ENCODE measurements around the gene VSTM2L.

Gene VSTM2L

DNA sequence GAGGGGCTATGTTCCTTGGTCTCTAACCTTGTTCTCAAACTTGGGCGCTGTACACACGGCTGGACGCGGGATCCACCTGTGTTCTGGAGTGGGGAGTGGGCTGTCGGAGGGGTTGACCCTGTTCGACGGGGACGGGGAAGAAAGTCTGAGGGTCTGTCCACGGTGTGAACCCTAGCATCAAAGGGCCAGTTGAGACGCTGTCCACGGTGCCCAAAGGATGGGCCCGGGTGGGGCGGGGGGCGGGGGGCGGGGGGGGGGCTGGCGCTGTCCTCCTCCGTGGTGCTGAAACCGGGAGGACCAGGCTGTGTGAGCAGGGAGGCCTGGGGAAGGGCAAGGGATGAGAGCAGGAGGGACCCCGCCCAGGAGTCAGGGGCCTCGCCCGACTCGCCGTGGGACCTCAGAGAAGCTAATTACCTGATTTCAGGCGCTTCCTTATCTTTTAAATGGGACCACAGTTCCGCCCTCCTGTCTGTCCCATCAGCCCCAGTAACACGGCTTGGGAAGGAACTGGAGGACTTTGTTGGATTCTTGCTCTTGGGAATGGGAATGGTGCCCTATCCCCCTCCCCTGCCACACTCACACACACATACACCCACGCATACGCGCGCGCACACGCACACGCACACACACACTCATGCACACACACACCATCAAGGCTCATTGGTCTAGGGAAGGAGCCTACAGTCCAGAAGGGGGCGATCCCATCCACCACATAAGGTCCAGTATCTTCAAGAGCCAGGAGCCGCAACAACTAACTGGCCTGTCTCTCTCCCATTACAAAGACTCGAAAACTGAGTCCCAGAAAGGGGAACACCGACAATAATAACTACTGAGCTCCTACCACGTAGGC is 1.0 kb upstream of the VSTM2L start:
- peak; percentile 78 for DNase-seq

DNA sequence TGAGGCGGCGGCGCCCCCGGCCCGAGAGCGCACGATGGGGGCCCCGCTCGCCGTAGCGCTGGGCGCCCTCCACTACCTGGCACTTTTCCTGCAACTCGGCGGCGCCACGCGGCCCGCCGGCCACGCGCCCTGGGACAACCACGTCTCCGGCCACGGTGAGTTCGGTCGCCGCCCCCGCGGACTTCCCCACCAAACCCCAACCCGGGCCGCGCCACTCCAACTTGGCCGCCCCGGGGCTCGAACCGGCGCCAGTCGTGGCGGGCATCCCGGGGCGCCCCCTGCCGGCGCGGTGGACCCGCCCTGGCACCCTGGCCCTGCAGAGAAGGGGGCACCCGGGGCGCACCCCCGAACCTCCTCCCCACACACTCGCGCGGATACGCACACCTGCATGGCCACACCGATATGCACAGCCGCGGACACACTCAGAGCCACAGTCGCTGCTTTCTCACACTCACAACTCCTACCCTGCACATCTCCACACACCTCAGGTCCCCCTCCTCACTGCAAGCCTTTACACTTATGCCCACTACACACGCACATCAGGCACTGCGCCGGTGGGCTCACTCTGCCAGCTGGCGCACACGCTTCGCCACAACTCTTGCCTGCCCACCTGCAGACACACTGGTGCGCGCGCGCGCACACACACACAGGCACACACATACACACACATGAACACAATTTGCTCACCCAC is 535 bp downstream of the VSTM2L start:
- DNase-seq: no peak

DNA sequence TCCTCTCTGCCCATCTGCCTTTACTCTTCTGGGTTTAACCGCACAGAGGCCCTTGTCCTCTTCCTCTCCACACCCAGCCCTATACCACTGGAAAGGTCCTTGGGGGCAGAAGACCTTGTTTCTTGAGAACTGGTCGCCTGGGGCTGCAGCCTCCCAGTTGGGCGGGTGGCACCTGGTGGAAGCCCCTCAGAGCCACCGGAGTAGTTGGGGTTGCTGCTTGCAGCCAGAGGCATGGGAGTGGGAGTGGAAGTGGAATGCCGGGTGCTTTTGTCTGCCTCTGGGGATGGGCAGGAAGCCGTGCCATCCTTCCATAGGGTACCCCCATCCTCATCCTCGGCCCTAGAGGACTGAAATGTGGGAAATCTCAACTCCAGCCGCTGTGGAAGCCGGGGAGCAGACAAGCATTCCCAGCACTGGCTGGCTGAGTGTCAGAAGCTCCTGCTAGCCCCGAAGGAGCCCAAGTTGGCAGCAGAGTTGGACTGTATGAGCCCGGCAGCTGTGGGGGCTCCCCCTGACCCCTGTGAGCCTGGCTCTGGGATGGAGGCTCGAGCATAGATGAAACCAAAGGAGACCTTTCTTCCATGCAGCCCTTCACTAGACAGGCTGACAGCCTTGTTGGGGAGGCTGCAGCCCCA is 1.2 kb downstream of the VSTM2L start:
- DNase-seq: no peak

DNA sequence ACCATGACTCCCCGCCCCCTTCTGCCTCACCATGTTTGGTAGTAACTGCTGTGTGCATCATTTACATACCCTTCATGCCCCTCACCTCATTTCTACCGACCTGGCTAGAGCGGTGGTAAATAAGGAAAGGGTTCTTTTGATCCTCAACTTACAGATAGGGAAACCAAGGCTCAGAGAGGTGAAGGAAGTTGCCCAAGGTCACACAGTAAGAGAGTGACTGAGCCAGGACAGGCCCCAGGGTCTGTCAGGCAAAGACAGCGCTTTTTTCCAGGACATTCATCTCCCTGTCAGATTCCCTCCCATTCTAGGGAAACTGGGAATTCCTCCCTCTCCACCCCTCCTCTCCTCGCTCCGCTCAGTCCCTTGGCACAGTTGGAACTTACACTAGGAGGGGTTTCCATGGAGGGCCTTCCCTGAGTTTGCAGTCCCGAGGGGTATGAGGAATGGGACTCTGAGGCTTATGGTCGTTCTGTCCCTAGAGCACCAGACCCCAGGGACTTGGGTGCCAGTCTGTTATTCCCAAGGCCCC is 2.0 kb downstream of the VSTM2L start:
- no peak for DNase-seq

DNA sequence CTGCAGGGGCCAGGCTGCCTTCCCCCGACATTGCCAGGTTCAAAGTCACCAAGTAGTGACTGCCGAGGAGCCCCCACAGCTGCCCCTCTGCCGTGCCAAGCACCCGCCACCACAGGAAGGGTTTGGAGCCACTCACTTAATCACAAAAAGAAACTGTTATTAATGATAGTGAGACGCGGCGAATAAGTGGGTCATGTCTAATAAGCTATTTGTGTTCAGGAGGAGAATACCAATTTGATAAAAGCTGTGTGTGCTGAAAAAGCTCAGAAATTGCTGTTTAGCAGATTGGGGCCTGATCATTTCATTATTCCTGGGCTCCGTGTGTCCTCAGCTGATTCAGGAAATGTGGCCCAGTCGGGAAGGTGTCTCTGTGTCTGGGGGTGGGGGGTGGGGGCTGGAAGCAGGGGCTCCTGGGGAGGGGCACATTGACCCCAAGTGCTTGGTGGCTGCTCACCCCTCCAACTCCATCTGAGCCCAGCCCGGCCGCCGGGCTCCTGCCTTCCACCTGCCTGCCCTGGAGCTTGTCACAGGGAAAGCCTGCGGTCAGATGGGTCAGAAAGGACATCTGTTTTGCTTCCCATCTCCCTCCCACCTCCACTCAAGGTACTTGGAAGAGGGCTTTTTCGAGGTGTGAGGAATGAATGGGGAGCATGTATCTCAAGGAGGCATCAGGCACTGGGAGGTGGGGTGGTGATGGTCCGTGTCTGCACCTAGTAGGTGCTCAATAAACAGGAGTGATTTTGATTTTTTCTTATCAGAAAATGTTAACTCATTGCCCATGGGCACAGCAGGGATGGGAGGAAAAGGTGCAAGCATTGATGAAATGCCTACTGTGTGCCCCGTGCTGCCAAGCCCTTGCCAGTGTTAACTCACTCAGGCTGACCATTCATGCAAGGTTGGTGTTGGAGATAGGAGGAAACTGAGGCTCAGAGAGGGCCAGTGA is 3.0 kb downstream of the VSTM2L start:
- DNase-seq: no peak

DNA sequence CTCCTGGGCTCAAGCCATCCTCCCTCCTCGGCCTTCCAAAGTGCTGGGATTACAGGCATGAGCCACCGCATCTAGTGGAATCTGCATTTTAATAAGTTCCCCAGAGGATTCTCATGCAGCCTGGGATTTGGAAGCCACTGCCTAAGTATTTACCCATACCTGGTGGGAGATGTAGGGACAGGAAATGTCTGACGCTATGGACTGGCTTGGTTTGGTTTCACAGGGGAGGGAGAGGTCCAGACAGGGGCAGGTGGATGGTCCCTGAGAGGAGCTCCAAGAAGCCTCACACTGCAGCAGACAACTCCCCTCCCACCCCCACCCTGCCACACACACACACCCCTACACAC is 4.4 kb downstream of the VSTM2L start:
- DNase-seq: no peak

DNA sequence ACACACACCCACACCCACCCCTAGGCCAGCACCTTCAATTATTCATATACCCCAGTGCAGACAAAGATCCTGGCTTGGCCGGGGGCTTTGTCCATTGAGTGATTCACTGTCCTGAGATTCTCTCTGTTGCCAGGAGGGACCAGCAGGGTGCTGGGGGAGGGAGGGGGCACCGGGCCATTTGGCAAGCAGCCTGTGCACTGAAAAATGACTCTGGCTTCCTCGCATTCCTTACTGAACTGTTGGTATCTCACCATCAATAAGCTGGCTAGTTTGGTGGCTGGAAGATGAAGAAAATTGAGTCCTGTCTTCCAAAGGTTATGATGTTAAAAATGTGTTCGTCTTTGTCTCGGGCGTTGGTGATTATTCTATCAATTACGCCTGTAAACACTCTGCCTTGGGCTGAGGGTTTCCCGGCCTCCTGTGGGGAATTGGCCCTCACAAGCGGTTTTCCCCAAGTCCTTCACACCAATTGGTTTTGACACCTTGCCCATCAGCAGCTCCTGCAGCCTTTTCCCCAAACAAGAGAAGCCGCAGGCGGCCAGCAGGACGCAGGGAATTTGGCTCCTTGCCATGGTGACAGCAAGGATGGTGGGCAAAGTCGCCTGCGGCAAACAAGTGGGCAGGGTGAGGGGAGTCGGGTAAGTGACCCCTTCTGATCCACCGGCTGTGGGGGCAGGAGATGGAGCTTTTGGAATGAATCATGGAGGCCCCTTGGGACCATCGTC is 4.9 kb downstream of the VSTM2L start:
- no peak for DNase-seq

DNA sequence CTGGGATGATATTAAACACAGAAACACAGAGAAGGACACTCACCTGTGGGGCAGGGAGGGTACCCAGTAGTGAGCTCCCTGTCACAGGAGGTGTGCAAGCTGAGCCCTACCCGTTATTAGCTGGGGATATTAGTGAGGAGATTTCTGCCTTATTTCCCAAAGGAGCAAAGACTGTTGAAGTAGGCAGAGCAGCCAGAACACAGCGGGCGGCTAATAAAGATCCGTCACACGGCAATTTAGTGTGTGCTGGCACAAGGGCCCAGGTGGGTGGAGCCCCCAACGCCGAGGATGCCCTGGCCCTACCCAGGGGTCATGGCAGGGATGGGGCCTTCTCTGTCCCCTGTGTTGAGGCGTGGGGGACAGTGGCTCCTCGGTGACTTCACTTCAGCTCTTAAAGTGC is 8.3 kb downstream of the VSTM2L start:
- no peak for DNase-seq

DNA sequence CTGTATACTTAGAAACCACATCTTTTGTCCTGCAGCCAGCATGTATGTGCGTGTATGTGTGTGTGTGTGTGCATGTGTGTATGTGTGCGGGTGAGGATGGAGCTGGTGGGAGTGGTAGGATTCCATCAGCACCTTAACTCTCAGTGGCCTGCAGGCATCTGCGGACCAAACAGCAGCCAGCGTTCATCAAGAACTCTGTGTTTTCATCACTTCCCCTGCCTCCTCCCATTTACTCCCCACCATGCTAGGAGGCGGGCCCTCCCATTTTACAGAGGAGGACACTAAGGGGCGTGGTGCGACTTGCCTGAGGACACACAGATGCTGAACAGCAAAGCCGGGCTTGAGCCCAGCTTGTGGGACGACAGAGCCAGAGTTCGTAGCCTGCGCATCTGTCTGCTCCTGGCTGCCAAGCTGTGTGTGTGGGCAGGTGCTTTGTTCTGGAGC is 8.9 kb downstream of the VSTM2L start:
- DNase-seq: peak; percentile 80

DNA sequence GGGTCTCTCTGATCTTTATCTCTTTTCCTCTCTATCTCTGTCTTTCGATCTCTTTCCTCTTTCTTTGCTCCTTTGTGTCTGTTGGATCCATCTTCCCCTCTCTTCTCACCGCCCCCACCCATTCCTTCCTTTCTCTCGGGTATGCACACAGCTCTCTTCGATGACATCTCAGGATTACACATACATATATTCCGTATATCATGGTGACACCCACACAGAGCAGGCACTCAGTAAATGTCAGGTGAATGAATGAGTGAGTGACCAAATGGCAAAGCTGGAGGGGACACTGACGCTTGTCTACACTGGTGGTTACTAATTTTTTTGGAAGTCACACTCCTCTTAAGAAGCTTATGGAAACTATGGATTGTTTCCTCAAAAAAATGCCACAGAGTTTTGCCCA is 9.9 kb downstream of the VSTM2L start:
- DNase-seq: no peak

DNA sequence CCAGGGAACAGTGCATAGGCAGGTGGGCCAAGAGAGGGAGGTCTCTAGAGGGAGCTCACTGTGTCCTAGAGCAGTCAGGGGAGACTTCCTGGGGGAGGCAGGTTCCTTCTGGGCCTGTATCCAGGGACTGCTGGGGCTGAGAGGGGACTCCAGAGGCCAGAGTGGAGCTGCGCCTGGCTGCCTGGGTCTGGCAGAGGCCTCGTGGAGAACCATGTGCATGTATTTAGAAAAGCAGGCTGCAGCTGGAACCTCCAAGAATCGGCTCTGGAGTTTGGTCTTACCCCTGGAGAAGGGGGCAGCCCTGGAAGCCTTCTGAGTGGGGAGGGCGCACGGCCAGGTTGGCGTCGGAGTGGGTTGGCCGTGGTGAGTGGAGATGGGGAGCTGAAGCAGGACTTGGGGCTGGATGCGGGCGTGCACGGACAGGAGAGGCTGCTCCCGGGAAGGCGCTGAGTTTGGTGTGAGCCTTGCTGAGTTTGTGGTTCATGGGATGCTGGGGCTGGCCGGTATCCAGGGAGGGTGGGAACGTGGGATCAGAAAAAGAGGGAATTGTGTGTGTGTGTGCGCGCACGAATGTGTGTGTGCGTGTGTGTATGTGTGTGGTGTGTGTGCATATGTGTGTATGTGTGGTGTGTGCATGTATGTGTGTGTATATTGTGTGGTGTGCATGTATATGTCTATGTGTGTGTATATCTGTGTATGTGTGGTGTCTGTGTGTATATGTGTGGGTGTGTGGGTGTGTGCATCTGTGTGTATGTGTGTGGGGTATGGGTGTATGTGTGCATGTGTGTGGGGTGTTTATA is 10.8 kb downstream of the VSTM2L start:
- DNase-seq: peak; percentile 57

DNA sequence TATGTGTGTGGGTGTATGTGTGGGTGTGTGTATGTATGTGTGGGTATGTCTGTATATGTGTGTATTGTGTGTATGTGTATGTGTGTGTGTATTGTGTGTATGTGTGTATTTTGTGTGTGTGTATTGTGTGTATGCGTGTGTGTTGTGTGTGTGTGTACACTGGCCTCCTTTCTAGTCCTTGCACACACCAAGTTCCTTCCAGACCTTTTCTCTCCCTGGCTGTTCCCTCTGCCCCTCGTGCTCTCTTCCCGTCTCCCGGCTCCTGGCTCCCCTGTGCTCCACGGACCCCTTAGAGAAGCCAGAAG is 11.4 kb downstream of the VSTM2L start:
- DNase-seq: no peak

DNA sequence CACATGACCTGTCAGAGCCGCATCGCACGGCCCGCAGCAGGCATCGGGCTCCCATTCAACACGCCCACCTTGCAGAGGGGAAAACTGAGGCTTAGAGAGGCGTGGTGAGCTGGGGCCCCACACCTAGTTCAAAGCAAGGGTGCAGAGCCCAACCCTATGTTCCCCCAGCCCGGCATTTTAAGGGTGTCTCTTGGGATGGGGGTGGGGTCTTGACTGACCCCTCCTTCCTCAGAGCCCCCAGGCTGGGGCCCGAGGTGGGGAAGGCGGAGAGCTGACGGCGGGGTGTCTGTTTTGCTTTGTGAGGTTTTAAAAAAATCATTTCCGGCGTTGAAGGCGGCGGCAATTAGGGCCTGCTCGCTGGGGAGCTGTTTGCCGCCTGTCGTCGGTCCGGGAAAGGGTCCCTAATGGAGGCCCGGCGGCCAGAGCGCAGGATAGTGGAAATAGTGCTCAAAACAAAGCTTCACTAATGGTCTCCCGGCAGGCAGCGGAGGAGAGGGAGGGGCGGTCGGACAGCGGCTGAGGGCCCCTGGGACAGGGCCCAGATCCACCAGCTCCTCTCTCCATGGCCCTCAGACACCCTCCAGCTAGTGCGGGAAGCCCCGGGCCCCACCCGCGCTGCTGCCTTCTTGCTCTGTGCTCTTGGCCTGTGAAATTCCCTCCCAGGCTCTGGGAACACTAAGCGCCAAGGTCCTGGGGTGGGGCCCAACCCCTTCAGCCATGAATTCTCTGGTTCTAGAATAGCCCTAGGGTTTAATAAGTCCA is 11.9 kb downstream of the VSTM2L start:
- DNase-seq: peak; percentile 60

DNA sequence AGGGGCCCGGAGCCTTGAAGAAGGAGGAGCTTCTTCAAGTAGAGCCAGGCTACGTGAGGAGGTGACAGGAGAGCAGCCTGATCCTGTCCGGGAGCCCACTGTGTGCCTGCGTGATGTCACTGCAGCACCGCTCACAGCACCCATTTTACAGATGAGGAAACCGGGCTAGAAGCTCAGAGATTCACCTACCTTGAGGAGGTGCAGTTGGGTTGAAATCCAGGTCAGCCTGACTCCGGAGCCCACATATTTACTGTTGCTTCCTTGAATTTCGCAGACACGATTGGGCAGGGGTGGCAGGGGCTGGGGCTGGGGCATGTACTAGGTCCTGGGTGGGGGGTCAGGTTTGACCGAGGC is 12.5 kb downstream of the VSTM2L start:
- DNase-seq: no peak

DNA sequence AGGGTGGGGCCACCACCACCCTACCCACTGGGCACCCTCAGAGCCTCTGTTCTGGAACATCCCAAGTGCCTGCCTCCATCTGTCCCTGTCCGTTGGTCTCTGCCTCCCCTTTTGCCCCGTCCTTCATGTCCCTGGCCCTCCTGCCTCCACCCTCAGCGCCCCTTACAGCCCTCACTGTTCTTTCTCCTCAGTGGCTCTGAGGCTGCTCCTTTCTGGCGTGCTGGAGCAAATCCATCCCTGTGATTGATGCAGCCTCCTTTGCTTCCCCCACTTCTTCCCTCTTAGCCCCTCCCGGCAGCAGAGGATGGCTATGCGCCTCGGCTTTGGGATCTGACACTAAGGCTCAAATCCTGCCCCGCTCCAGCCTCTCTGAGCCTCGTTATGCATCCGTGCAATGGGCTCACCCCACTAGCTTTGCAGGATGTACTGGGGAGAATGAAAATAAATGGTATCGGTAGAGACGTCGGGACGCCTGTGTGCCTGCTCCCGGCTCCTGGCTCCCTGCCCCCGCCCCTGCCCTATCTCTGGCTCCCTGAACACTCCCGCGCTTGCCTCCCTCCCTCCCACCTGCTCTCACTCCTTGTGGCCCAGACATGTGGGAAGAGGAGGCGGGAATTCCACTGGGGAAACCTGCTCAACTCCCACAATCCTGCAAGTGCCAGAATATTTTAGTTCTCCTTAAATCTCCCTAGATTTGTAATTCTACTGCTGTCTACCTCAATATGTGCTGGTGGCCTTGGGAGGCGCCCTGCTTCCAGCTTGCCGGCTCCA is 13.1 kb downstream of the VSTM2L start:
- DNase-seq: no peak

DNA sequence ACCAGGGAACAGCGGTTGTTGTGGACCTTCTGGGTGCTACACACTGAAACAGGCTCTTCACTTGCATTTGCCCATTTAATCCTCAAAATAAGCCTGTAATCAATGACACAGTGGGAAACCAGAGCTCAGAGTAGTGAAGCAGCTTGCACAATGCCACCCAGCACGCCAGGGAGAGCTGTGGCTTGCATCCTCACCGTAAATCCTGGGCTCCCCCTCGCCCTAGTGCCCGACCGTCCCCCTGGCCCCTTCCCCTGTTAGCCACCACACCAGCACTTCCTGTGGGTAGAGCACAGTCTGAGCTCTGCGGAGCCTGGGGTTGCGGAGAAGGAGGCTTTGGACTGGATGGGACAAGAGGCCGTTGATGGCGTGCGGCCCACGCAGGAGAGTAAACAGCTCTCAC is 14.5 kb downstream of the VSTM2L start:
- no peak for DNase-seq

DNA sequence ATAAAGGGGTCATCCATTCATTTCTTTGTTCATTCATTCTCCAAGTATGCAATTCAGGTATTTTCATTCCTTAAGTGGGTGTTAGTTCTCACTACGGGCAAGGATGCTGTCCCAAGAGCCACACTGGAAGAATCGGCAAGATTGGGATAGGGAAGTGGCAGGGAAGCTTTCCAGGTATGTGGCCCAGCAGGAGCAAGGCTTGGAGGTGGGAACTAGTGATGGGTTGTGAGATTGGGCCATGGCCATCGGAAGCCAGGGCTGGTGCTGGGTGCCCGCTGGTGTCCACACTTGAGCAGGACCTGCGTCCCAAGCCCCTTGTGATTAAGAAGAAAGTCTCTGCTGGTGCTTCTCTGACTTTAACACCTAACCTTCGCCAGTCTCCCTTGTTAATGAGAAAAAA is 15.1 kb downstream of the VSTM2L start:
- no peak for DNase-seq

DNA sequence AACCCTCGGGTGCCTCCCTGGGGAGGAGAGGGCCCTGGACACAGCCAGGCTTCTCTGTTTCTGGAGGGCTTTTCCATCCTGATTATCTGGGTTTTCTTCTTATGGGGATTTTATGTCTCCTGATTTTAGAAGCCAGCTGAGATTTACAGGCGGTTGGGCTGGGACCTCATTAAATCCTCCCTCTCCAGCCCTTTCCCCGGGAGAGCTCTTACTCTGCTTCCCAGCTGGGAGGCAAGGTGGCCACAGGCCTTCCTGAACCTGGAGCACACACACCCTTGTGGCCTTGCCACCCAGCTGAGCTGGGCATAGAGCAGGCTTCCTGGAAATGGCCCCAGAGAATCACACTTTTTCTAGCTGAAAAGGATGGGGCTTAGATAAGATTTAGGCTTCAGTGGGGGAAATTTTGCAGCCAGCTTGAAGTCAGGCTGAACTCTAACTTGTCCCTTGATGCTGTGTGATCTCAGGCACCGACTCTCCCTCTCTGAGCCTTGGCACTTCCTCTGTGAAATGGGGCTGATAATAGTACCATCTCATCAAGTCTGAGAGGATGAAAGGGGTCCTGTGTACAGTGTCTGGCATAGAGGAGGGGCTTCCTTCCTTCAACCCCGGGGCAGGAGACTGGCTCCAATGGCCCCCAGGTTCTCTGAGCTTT is 16.6 kb downstream of the VSTM2L start:
- no peak for DNase-seq

DNA sequence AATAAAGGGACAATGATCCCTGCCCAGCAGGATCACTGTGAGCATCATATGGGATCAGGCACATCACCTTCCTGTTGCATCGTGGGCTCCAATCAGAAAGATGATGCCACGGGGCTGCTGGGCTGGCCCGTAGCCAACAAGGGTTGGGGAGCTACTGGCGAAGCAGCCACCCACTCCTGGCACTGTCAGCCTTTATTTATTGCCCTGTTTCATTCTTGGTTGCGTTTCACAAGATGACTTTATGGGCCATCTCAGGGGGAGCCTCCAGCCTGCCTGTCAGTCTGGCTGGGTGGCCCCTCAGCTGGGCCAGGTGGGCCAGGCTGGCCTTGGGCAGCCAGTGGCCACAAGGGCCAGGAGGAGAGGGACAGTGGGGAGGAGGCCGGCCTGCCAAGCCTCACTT is 17.3 kb downstream of the VSTM2L start:
- no peak for DNase-seq

Data from right forelimb (tissue), 1 donor.